H1 (cell line): ENCODE results near the gene PIF1. TPM values are rescaled to one million over a fixed set of nuclear protein-coding genes. Genes with fewer than 3 reads are reported as not detected.
A peak's percentile ranks its signal among the peaks of the same experiment; 100 is the strongest.

ENCODE experiments used
- CTCF ChIA-PET: fragments of 300-600 bp; sonication (Branson Sonifier 250); formaldehyde crosslinking; loops from one replicate; lab custom pipeline; 2021; ENCODE audit not compliant: partially characterized antibody; lab: Charles Lee
- POLR2A ChIA-PET: fragments of 300-600 bp; sonication (Branson Sonifier 250); formaldehyde crosslinking; loops from one replicate; lab custom pipeline; 2021; ENCODE audit warnings: inconsistent platforms; ENCODE audit not compliant: partially characterized antibody; lab: Charles Lee
- DNase-seq, 2 experiments: peaks; one replicate each; pipeline versions ENCODE4 v3.0.0 to v3.0.0-alpha.2; 2010 to 2022; ENCODE audit warnings: low spot score in 2 of 2, low read depth in 1 of 2, mixed read lengths in 1 of 2
- FAIRE-seq: peaks from 2 replicates; lab custom pipeline; 2011; peaks lifted over from hg19 to GRCh38; lab: Jason Lieb, UNC
- H2AFZ ChIP-seq: 2 replicates; pipeline ENCODE4 v1.8.1; 2012; ENCODE audit warnings: low read length, inconsistent platforms
- H2AK5ac ChIP-seq: 2 replicates; pipeline ENCODE4 v1.6.1; 2013; ENCODE audit warnings: low read depth, low read length
- H2BK120ac ChIP-seq: replicated peaks from 2 replicates; pipeline ENCODE3; 2013; ENCODE audit warnings: low read depth, low read length, inconsistent platforms
- H2BK12ac ChIP-seq: 2 replicates; pipeline ENCODE4 v1.6.1; 2013; ENCODE audit warnings: low read depth, low read length
- H2BK15ac ChIP-seq: 2 replicates; pipeline ENCODE4 v1.6.1; 2013; ENCODE audit warnings: low read length
- H2BK20ac ChIP-seq: 2 replicates; pipeline ENCODE4 v1.6.1; 2013; ENCODE audit warnings: low read length
- H2BK5ac ChIP-seq: 2 replicates; pipeline ENCODE4 v1.6.1; 2013; ENCODE audit warnings: low read depth, low read length
- H3K14ac ChIP-seq: 2 replicates; pipeline ENCODE4 v1.6.1; 2013; ENCODE audit warnings: inconsistent platforms; ENCODE audit not compliant: insufficient read length
- H3K18ac ChIP-seq: 2 replicates; pipeline ENCODE4 v1.6.1; 2013; ENCODE audit warnings: low read length; ENCODE audit errors: extremely low read depth
- H3K23ac ChIP-seq: 2 replicates; pipeline ENCODE4 v1.6.1; 2013; ENCODE audit warnings: inconsistent platforms; ENCODE audit not compliant: insufficient read length
- H3K23me2 ChIP-seq: 2 replicates; pipeline ENCODE4 v1.6.1; 2013; ENCODE audit warnings: low read depth, low read length
- H3K27ac ChIP-seq: 2 replicates; pipeline ENCODE4 v1.6.1; 2011; ENCODE audit warnings: low read depth, low read length, inconsistent platforms
- H3K27me3 ChIP-seq, 4 experiments: replicated peaks in 1 of 4; 1 replicate in 1 of 4; 2 replicates in 3 of 4; pipeline versions ENCODE4 v1.6.1 to v1.8.1; 2011 to 2013; ENCODE audit warnings: low read length in 3 of 4, mild to moderate bottlenecking in 3 of 4, inconsistent platforms in 2 of 4, mixed read lengths in 2 of 4, moderate library complexity in 1 of 4; ENCODE audit not compliant: control insufficient read depth in 3 of 4, insufficient read depth in 3 of 4; ENCODE audit errors: extremely low read depth in 1 of 4
- H3K36me3 ChIP-seq, 4 experiments: 2 replicates each; pipeline versions ENCODE4 v1.6.1 to v1.8.1; 2011 to 2013; ENCODE audit warnings: mild to moderate bottlenecking in 4 of 4, low read length in 3 of 4, moderate library complexity in 2 of 4, control low read depth in 1 of 4, inconsistent platforms in 1 of 4; ENCODE audit not compliant: insufficient read depth in 4 of 4, control insufficient read depth in 2 of 4
- H3K4ac ChIP-seq: replicated peaks from 2 replicates; pipeline ENCODE3; 2013; ENCODE audit warnings: low read length, low read depth, mixed read lengths, inconsistent platforms; ENCODE audit not compliant: insufficient read length
- H3K4me1 ChIP-seq, 4 experiments: replicated peaks in 1 of 4; 1 replicate in 1 of 4; 2 replicates in 3 of 4; pipeline versions ENCODE4 v1.6.1 to v1.8.1; 2011 to 2013; ENCODE audit warnings: low read length in 3 of 4, inconsistent platforms in 2 of 4, mixed read lengths in 1 of 4; ENCODE audit not compliant: insufficient read depth in 4 of 4, control insufficient read depth in 3 of 4
- H3K4me2 ChIP-seq, 2 experiments: 2 replicates each; pipeline versions ENCODE4 v1.6.1 to v1.8.1; 2011 to 2013; ENCODE audit warnings: low read depth in 2 of 2, low read length in 2 of 2, control low read depth in 1 of 2, inconsistent platforms in 1 of 2, mild to moderate bottlenecking in 1 of 2; ENCODE audit not compliant: insufficient read depth in 1 of 2
- H3K4me3 ChIP-seq, 4 experiments: fragments of 200-600, 300-600 bp in 1 of 4; sonication (generic), shearing (Covaris generic), sonication (Bioruptor Twin) in 1 of 4; 2 replicates each; pipeline versions ENCODE4 v1.5.1 to v1.8.1; 2011 to 2016; ENCODE audit warnings: low read length in 4 of 4, low read depth in 3 of 4, control low read depth in 2 of 4, inconsistent platforms in 2 of 4, mild to moderate bottlenecking in 2 of 4, mixed read lengths in 1 of 4, moderate library complexity in 1 of 4; ENCODE audit not compliant: insufficient read depth in 2 of 4; ENCODE audit errors: extremely low read depth in 1 of 4
- H3K56ac ChIP-seq: replicated peaks from 2 replicates; pipeline ENCODE3; 2013; ENCODE audit warnings: low read depth, mild to moderate bottlenecking, mixed read lengths, low read length, inconsistent platforms; ENCODE audit not compliant: insufficient read length
- H3K79me1 ChIP-seq: 2 replicates; pipeline ENCODE4 v1.6.1; 2013; ENCODE audit warnings: low read depth, low read length, control low read depth
- H3K79me2 ChIP-seq, 2 experiments: 2 replicates each; pipeline versions ENCODE4 v1.6.1 to v1.8.1; 2012 to 2013; ENCODE audit warnings: low read length in 2 of 2, mild to moderate bottlenecking in 2 of 2, inconsistent platforms in 1 of 2; ENCODE audit not compliant: insufficient read depth in 2 of 2, control insufficient read depth in 1 of 2
- H3K9ac ChIP-seq, 4 experiments: replicated peaks in 1 of 4; 1 replicate in 1 of 4; 2 replicates in 3 of 4; pipeline versions ENCODE4 v1.6.1 to v1.8.1; 2011 to 2013; ENCODE audit warnings: low read depth in 3 of 4, low read length in 3 of 4, control low read depth in 2 of 4, mild to moderate bottlenecking in 2 of 4, moderate library complexity in 2 of 4, inconsistent platforms in 1 of 4; ENCODE audit errors: extremely low read depth in 1 of 4
- H3K9me3 ChIP-seq, 2 experiments: 2 replicates each; pipeline versions ENCODE4 v1.6.1 to v1.8.1; 2012 to 2013; ENCODE audit warnings: mild to moderate bottlenecking in 2 of 2, moderate library complexity in 2 of 2, control low read depth in 1 of 2, inconsistent platforms in 1 of 2, low read depth in 1 of 2, low read length in 1 of 2, mixed read lengths in 1 of 2; ENCODE audit not compliant: insufficient read depth in 2 of 2
- H4K20me1 ChIP-seq, 2 experiments: replicated peaks in 1 of 2; 2 replicates each; pipeline versions ENCODE3 to v1.8.1; 2011 to 2013; ENCODE audit warnings: inconsistent platforms in 2 of 2, low read length in 2 of 2, mild to moderate bottlenecking in 1 of 2; ENCODE audit not compliant: insufficient read depth in 2 of 2, control insufficient read depth in 1 of 2
- H4K5ac ChIP-seq: 2 replicates; pipeline ENCODE4 v1.6.1; 2013; ENCODE audit warnings: low read length, low read depth, mixed read lengths, inconsistent platforms; ENCODE audit not compliant: insufficient read length
- H4K8ac ChIP-seq: 2 replicates; pipeline ENCODE4 v1.8.0; 2013; ENCODE audit warnings: mild to moderate bottlenecking, moderate library complexity, low read length, inconsistent platforms; ENCODE audit not compliant: insufficient read depth; ENCODE audit errors: extremely low read depth
- H4K91ac ChIP-seq: replicated peaks from 2 replicates; pipeline ENCODE3; 2013; ENCODE audit warnings: low read length, mixed read lengths, inconsistent platforms; ENCODE audit not compliant: insufficient read length
- CREB1 ChIP-seq: IDR thresholded peaks from 2 replicates; pipeline ENCODE4 v1.6.1; 2012; ENCODE audit warnings: inconsistent platforms
- POLR2A ChIP-seq, 2 experiments: IDR thresholded peaks; 1 replicate in 1 of 2; 2 replicates in 1 of 2; pipeline ENCODE4 v1.6.1; 2011; ENCODE audit warnings: low read depth in 2 of 2, low read length in 2 of 2, mild to moderate bottlenecking in 2 of 2; ENCODE audit errors: control extremely low read depth in 1 of 2
- RAD21 ChIP-seq, 2 experiments: IDR thresholded peaks in 1 of 2; conservative IDR thresholded peaks in 1 of 2; 2 replicates each; pipeline ENCODE4 v1.6.1; 2011; ENCODE audit warnings: low read depth in 2 of 2, low read length in 2 of 2, improper control_type of control experiment in 1 of 2, inconsistent platforms in 1 of 2, mild to moderate bottlenecking in 1 of 2, moderate library complexity in 1 of 2
- YY1 ChIP-seq: IDR thresholded peaks from 2 replicates; pipeline ENCODE4 v1.6.1; 2011; ENCODE audit warnings: low read depth, mild to moderate bottlenecking, low read length
- WGBS, 2 experiments: shearing (Covaris generic) in 1 of 2; methylation state at CpG; one replicate each; pipeline versions ENCODE4 v1.1.6 to v1.1.7; 2013 to 2015; ENCODE audit warnings: low lambda C conversion rate in 2 of 2, mixed read lengths in 2 of 2, inconsistent platforms in 1 of 2, low coverage in 1 of 2, missing lambda C conversion rate in 1 of 2; ENCODE audit not compliant: insufficient replicate concordance in 2 of 2, insufficient coverage in 1 of 2, insufficient read length in 1 of 2; ENCODE audit errors: extremely low coverage in 1 of 2, missing lambda C conversion rate in 1 of 2; 5-methylcytosine and 5-hydroxymethylcytosine counted together
- polyA plus RNA-seq, 7 experiments: library from polyadenylated mRNA; depleted of rRNA in 3 of 7; stranded (reverse) in 5 of 7; unstranded in 2 of 7; fragments of >200 nt in 5 of 7; fragments of 200-250 nt in 2 of 7; gene quantifications; 1 replicate in 5 of 7; 2 replicates in 1 of 7; 4 replicates in 1 of 7; pipeline versions ENCODE4 v1.2.1 to v1.2.3, GENCODE V29; 2011 to 2013; ENCODE audit warnings: missing spikeins in 2 of 7, mixed read lengths in 2 of 7
- total RNA-seq: library from RNA; stranded (reverse); fragmentation: NEBNext Ultra II Directional; extraction: Animal tissue kit (Norgen Biotek cat#: 25700); gene quantifications from 2 replicates; pipeline ENCODE4 v1.2.1, GENCODE V29; 2021

PIF1 gene
- total and polyA plus RNA-seq, 2 of the 8 experiments (the other 6 are each of a cell fraction or from before 2014, with no cell fraction given) = 73.3 to 138 TPM

GRCh38 chr15:64767203-64767602 lies 58.2 kb downstream of the PIF1 start:
- Histone ChIP-seq H3K9ac (no peak overlapping the region; a peak in 1 of 7 replicates), H3K18ac (no peak overlapping the region; the same call in 1 of the 2 replicates), H4K8ac (no peak overlapping the region), H2BK12ac (0 out of 2 replicates have a peak overlapping the region, but pooled peaks have one; percentile 50), H4K20me1 (peaks cover 29 to 33% of the 10 kb centered on the region in 2 experiments), H3K56ac (no peak overlapping the region), H3K27me3 (no peaks in the 10 kb centered on the region), H3K14ac (no peak overlapping the region), H2AK5ac (peak overlapping the region; percentile 7; the same call in 1 of the 2 replicates), H2BK15ac (no peak overlapping the region), H3K23me2 (peaks cover 2% of the 10 kb centered on the region; the same call in 1 of the 2 replicates), H4K5ac (no peak overlapping the region), H3K9me3 (no peaks in the 10 kb centered on the region), H3K4me3 (no peak overlapping the region), H2BK5ac (peak overlapping the region; percentile 86), H4K91ac (no peak overlapping the region), H3K79me2 (peaks cover 60 to 98% of the 10 kb centered on the region in 2 experiments), H2BK120ac (no peak overlapping the region), H2BK20ac (no peak overlapping the region), H3K23ac (no peak overlapping the region), H3K4ac (no peak overlapping the region), H3K27ac (peak overlapping the region; percentile 20; the same call in 1 of the 2 replicates), H3K4me1 (peaks cover 8 to 33% (median 17%) of the 10 kb centered on the region in 4 experiments), H3K79me1 (peaks cover 5% of the 10 kb centered on the region), H3K4me2 (no peak overlapping the region), H3K36me3 (peaks cover 0 to 10% (median 0%) of the 10 kb centered on the region in 4 experiments; a peak in 1 of 8 replicates), H2AFZ (no peak overlapping the region)
- CTCF ChIA-PET = interaction anchor here (1.0 to 46.3 kb wide), 4 partner anchors 19 to 45 kb away, joined by 4 to 883 read pairs (median 6); no protein-coding TSS in a partner anchor
- TF ChIP-seq YY1 = no peak
- peak; percentile 5 to 18; a peak in 1 of 4 replicates for TF ChIP-seq RAD21 (IDR thresholded peaks at IDR 0.05 in 1 of 2, conservative IDR thresholded peaks at IDR 0.05 in 1 of 2; ENCODE audit: low read depth in 2 of 2, low read length in 2 of 2)
- no peak for TF ChIP-seq POLR2A (IDR thresholded peaks at IDR 0.05; ENCODE audit: control extremely low read depth in 1 of 2, low read depth in 2 of 2, low read length in 2 of 2)
- TF ChIP-seq CREB1 = no peak
- 85% methylated on average over 7 of the region's 7 CpGs; no CpG with 5 or more reads in 1 of the 2 experiments for WGBS, 2 experiments
- FAIRE-seq = no peak
- DNase-seq = no peak
- POLR2A ChIA-PET = interaction anchor here (0.7 to 3.6 kb wide), 11 partner anchors 10 to 74 kb away, joined by 3 to 19 read pairs (median 3); partner anchors contain the start of genes PIF1 and PLEKHO2
